Measurements from ENCODE around the gene MPZL1.

MPZL1 gene

GRCh38 chr1:167833904-167834303 lies 112.1 kb downstream of the MPZL1 start:
- no peak for DNase-seq (ENCODE audit: low read depth)
- no peak overlapping the region for H3K4me3 ChIP-seq (replicated peaks; ENCODE audit: low read depth, low read length)
- TF ChIP-seq, protein P1, sequence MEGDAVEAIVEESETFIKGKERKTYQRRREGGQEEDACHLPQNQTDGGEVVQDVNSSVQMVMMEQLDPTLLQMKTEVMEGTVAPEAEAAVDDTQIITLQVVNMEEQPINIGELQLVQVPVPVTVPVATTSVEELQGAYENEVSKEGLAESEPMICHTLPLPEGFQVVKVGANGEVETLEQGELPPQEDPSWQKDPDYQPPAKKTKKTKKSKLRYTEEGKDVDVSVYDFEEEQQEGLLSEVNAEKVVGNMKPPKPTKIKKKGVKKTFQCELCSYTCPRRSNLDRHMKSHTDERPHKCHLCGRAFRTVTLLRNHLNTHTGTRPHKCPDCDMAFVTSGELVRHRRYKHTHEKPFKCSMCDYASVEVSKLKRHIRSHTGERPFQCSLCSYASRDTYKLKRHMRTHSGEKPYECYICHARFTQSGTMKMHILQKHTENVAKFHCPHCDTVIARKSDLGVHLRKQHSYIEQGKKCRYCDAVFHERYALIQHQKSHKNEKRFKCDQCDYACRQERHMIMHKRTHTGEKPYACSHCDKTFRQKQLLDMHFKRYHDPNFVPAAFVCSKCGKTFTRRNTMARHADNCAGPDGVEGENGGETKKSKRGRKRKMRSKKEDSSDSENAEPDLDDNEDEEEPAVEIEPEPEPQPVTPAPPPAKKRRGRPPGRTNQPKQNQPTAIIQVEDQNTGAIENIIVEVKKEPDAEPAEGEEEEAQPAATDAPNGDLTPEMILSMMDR (IDR thresholded peaks at IDR 0.05; ENCODE audit: low read length, missing control alignments) = no peak

DNA sequence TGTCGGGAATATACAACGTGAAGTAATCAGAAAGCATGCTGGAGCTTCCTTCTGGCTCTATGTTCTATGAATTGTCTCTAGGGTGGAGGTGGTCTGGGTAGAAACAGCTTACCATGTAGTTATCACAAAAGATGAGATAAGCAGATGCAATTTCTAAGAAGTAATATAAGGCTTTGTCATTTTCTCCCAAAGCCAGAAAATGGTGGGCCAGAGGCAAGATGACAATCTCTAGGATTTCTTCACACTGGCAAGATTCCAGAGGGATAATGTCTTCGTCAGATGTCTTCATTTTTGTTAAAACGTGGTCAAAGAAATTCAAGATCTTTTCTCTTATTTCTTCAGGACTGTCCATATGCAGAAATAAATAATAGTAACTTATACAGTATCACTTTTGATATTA lies 114.4 kb downstream of the MPZL1 start:
- TF ChIP-seq, protein P1 (IDR thresholded peaks at IDR 0.05; ENCODE audit: low read length, missing control alignments) = no peak
- DNase-seq (ENCODE audit: low read depth) = no peak
- H3K4me3 ChIP-seq (replicated peaks; ENCODE audit: low read depth, low read length) = no peak overlapping the region

DNA sequence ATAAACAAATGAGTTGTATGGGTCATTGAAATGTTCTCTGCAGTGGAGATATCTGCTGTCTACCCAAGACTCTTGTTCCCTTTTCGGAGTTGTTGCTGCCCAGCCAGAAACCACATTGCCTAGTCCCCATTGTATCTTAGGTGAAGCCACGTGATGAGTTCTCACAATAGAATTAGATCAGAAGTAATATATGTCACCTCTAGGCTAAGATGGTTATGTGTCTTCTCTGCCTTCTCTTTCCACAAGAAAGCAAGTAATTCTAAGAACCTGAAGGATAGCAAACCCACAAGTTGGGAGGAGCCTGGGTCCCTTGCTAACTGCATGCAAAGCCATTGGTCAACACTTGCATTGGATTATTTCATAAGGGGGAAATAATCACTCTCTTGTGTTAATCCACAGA lies 115.5 kb downstream of the MPZL1 start:
- no peak overlapping the region for H3K4me3 ChIP-seq (replicated peaks; ENCODE audit: low read depth, low read length)
- TF ChIP-seq, protein P1 (IDR thresholded peaks at IDR 0.05; ENCODE audit: low read length, missing control alignments) = no peak
- no peak for DNase-seq (ENCODE audit: low read depth)

DNA sequence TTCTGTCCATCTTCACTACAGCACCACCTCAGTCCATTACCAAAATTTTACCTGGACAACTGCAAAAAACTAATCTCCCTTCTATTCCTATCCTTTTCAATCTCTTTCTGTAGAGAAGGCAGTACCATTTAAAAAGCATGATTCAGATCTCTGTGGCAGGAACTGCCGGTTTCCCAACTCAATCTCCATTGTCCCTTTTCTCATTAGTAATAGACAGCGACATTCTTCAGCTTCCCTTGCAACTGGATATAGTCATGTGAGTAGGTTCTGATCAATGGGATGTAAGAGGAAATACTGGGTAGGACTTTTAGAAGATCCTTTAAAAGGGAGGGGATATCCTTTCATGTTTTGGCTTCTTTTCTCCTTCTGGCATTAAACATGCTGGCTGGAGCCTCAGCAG lies 117.2 kb downstream of the MPZL1 start:
- H3K4me3 ChIP-seq (replicated peaks; ENCODE audit: low read depth, low read length) = no peak overlapping the region
- TF ChIP-seq, protein P1 (IDR thresholded peaks at IDR 0.05; ENCODE audit: low read length, missing control alignments) = no peak
- peak; percentile 50 for DNase-seq (ENCODE audit: low read depth)

Data from fibroblast of pulmonary artery (primary cell).